ELF-1 (cell line): ENCODE measurements around the gene PLCXD1.
"Not testable (repeated sequence)": the region's sequence is repeated elsewhere in the genome, so short reads cannot be mapped to it uniquely, and the experiment has no call there.

Source experiments
- DNase-seq: peaks from one replicate; pipeline ENCODE4 v3.0.0-alpha.2; 2016; ENCODE audit warnings: low read depth, low spot score

PLCXD1 gene

GRCh38 chrX:350148-350533 lies 69.0 kb downstream of the PLCXD1 start:
- DNase-seq, result peak; percentile 42

- DNase-seq, result no peak
Observed at GRCh38 chrX:350534-351323, 69.5 kb downstream of the PLCXD1 start.

GRCh38 chrX:351324-351641 lies 70.1 kb downstream of the PLCXD1 start:
- not testable (repeated sequence) for DNase-seq

- DNase-seq, result no peak
Observed at GRCh38 chrX:351736-352135, 70.6 kb downstream of the PLCXD1 start.

- DNase-seq, result no peak
Observed at GRCh38 chrX:352181-352580, 71.0 kb downstream of the PLCXD1 start.

- DNase-seq, result no peak
Observed at GRCh38 chrX:352582-353314, 71.6 kb downstream of the PLCXD1 start.
